GM06990 (cell line): ENCODE data around the gene PLCL1.

Experiments
- DNase-seq: peaks from one replicate; pipeline ENCODE4 v3.0.0-alpha.2; 2011; ENCODE audit not compliant: insufficient read length; ENCODE audit errors: extremely low read depth
- H3K27me3 ChIP-seq: replicated peaks from 2 replicates; pipeline ENCODE4 v1.6.0; 2011; ENCODE audit warnings: low read length; ENCODE audit not compliant: control insufficient read depth, insufficient read depth
- H3K36me3 ChIP-seq: 2 replicates; pipeline ENCODE4 v1.5.1; 2011; ENCODE audit warnings: low read length; ENCODE audit not compliant: control insufficient read depth, insufficient read depth
- H3K4me3 ChIP-seq: replicated peaks from 2 replicates; pipeline ENCODE4 v1.5.1; 2011; ENCODE audit warnings: low read depth, mild to moderate bottlenecking, control low read depth, low read length
- TF ChIP-seq, protein P1 (sequence below): IDR thresholded peaks from 2 replicates; pipeline ENCODE4 v1.5.1; 2011; ENCODE audit warnings: low read length, control low read depth, mild to moderate bottlenecking, inconsistent platforms; ENCODE audit not compliant: insufficient read depth, poor library complexity, severe bottlenecking

PLCL1 gene

DNA sequence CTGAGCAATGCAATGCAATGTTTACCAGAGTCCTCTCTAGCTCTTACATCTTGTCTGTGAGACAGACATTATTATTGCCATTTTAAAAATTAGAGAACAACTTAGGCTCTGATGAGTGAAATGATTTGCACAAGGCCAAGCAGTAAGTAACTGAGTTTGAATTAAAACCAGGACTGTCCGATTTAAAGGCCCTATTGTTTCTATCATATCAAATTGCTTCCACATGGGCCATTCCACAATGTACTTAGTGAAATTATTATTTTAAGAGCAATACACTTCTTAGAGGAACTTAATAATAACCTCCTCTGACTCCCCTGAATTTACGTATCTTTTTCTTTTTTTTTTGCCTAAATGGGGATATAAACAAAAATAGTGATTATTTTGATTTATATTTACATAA, 64.6 kb downstream of the PLCL1 start:
- H3K36me3 ChIP-seq, result no peaks in the 10 kb centered on the region
- DNase-seq, result no peak
- TF ChIP-seq, protein P1, sequence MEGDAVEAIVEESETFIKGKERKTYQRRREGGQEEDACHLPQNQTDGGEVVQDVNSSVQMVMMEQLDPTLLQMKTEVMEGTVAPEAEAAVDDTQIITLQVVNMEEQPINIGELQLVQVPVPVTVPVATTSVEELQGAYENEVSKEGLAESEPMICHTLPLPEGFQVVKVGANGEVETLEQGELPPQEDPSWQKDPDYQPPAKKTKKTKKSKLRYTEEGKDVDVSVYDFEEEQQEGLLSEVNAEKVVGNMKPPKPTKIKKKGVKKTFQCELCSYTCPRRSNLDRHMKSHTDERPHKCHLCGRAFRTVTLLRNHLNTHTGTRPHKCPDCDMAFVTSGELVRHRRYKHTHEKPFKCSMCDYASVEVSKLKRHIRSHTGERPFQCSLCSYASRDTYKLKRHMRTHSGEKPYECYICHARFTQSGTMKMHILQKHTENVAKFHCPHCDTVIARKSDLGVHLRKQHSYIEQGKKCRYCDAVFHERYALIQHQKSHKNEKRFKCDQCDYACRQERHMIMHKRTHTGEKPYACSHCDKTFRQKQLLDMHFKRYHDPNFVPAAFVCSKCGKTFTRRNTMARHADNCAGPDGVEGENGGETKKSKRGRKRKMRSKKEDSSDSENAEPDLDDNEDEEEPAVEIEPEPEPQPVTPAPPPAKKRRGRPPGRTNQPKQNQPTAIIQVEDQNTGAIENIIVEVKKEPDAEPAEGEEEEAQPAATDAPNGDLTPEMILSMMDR, result no peak
- no peak overlapping the region for H3K4me3 ChIP-seq
- no peaks in the 10 kb centered on the region for H3K27me3 ChIP-seq

DNA sequence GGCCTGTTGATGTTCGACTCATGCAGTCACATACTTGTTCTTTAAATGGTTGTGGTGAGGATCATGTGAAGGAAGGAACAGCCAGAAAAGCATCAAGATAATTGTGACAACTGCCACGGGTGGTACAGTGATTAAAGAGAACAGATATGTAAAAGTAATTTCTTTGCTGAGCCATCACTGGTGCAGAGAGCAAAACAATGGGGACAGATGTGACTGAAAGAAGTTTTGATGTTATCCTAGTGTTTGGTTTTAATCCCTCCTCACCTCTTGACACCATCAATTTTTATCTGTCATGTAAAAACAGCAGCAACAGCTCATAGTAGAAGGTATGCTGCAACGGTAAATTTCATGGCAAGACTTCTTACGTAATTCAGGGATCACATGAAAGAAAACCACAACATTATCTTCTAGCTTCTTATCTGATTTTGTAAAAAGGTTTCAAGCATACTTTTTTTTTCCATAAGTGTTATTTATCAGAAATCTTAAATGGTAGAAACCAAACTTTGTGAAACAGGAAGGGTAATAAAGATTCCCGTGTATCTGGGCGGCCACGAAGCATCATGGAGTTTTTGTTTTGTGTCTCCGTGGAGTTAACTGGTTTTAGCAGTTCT, 65.2 kb downstream of the PLCL1 start:
- H3K36me3 ChIP-seq, result no peaks in the 10 kb centered on the region
- TF ChIP-seq, protein P1, result no peak
- no peak for DNase-seq
- no peaks in the 10 kb centered on the region for H3K27me3 ChIP-seq
- no peak overlapping the region for H3K4me3 ChIP-seq

DNA sequence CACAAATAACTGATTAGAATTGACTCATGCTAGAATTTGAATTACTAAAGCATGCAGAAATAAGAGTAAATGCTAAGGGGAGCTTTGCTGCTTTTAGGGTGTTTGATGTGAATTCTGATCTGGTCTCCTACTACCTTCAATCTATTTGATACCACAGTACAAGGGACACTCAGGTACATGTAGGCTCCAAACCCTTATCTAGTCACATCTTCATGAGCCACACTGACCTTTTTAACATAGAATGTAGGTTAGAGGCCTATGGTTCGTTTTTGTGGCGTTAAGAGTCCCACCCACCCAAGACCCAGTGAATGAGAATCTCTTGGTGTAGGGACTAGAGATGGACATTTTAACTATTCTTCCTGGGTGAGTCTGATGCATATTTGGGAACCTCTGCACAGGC, 65.7 kb downstream of the PLCL1 start:
- H3K36me3 ChIP-seq, result no peaks in the 10 kb centered on the region
- no peaks in the 10 kb centered on the region for H3K27me3 ChIP-seq
- H3K4me3 ChIP-seq, result no peak overlapping the region
- TF ChIP-seq, protein P1, result no peak
- no peak for DNase-seq

DNA sequence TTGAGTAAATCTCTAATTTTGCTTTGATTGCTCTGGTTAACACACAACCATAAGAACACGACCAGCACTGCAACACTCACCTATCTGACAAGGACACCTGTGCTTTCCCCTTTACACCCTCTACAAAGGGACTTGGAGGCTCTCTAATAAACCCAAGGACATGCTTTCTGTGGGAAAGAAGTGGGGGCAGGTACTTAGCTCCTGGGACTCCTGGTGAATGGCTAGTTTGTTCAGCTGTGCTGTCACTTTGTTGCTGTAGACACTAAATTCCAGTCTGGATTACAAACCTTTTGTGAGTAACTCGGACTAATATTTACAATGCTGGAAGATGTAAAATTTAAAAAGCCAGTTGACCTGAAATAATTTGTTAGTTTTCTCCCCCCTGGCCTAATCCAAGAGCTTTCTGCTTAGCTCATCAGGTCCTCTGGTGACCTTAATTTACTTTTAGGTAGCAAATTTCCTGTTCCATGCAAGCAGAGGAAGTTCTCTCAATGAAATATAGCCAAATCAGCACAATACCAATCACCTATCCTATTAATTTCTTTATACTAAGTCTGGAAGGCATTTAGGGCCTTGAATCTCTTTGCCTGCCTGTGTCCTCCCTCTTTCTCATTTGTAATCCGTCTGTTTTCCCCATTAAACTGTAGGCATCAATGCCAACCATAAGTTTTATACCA, 67.5 kb downstream of the PLCL1 start:
- no peak for DNase-seq
- no peak overlapping the region for H3K4me3 ChIP-seq

DNA sequence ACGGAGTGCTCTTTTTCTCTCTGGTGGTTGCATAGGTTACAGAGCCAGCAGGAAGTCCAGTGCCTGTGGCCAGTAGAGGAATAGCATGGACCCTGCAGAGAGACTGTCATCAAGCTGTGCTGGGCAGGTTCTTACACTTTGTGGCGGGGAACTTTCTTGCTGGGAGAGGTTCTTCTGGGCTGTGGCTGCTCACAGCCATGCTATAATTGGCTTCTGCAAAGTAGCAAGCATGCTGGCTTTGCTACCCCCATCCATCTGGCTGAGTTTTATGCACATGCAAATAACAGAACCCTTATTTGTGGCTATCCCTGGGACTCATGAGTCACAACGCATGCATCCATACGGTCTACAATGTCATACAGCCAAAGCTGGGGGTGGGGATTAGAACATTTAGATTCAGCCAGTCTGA, 68.9 kb downstream of the PLCL1 start:
- DNase-seq, result no peak
- Histone ChIP-seq H3K4me3 (no peak overlapping the region), H3K36me3 (no peaks in the 10 kb centered on the region), H3K27me3 (no peaks in the 10 kb centered on the region)
- TF ChIP-seq, protein P1, result no peak

More for the DNA sequence above, 67.5 kb downstream of the PLCL1 start:
- Histone ChIP-seq H3K27me3 (no peaks in the 10 kb centered on the region), H3K36me3 (no peaks in the 10 kb centered on the region)
- TF ChIP-seq, protein P1, result no peak
